Skin epidermis (tissue), 12 donors: ENCODE data around the gene PLA2G2D.

Experiments used
- H3K27ac ChIP-seq, 21 experiments: fragments of 200-600 bp; sonication (generic) in 11 of 21; one replicate each; pipeline ENCODE4 v1.5.0; 2020; ENCODE audit warnings: mild to moderate bottlenecking in 3 of 21, inconsistent platforms in 2 of 21, moderate library complexity in 2 of 21
- H3K4me3 ChIP-seq, 7 experiments: fragments of 200-600 bp; sonication (generic) in 2 of 7; one replicate each; pipeline ENCODE4 v1.5.0; 2020; ENCODE audit warnings: inconsistent platforms in 2 of 7, mild to moderate bottlenecking in 2 of 7, moderate library complexity in 1 of 7

Gene PLA2G2D

DNA sequence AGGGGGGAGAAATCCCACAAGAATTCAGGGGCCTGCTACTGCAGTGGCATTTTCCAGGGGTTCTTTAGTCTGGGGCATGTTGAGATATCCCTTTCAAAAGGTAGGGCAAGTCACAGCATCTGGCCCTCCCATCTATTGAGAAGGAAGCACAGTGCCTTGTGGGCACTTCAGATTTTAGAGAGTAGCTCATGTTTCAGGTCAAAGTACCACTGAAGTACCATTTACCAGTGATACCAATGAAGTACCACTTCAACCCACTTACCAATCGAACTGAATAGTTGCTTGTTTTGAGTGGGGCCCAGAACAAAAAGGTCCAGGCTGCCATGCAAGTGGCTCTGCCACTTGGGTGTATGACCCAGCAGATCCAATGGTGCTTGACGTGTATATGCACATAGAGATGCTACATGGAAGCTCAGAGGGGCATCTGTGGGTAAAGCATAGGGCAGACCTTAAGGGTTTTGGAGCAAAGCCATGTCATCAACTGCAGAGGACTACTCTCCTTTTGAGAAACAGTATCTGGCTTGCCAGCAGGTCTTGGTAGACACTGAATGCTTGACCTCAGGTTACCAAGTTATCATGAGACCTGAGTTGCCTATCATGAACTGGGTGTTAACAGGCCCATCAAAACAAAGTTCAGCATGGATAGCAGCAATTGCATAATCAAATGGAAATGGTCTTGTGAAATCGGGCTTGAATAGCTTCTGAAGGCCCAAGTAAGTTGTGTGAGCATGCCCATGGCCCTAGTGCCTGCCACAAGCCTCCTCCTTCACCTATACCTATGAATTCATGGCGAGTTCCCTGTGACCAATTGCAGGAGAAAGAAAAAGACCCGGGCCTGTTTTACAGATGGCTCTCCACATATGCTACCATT, 23.5 kb downstream of the PLA2G2D start:
- H3K27ac ChIP-seq, result peak overlapping the region in 3 of 21 experiments; percentile 57 to 71 (median 65)
- H3K4me3 ChIP-seq, result no peak overlapping the region

DNA sequence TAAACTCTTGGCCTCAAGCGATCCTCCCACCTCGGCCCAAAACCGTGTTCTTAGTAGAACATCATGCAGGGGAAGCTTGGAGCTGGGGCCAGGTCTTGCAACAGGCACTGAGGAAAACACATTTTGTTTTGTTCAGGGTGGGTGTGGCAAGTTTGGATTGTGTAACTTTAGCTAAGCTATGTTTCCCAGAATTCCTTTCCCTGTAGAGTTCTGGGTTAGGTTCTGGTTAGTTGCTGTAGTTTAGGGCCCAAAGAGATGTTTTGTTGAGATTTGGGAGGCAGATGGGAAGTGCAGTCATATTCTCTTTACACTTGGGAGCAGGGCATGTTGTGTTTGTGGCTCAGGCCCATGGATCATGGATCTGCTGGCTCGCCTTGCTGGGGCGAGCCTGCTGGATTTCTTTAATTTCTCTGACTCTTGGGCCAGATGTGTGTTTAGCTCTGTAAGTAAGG, 25.4 kb downstream of the PLA2G2D start:
- H3K4me3 ChIP-seq, result no peak overlapping the region
- peak overlapping the region in 9 of 21 experiments; percentile 7 to 71 (median 37) for H3K27ac ChIP-seq

DNA sequence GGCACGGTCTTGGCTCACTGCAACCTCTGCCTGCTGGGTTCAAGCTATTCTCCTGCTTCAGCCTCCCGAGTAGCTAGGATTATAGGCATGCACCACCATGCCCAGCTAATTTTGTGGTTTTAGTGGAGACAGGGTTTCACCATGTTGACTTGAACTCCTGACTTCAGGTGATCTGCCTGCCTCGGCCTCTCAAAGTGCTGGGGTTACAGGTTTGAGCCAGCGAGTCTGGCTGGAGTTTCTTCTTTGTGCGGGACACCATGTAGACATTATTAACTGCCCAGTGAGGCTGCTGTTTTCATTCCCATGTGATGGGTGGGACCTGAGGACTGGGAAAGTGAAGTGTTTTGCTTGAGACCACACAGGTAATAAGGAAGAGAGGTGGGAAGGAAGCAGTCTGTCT, 26.0 kb downstream of the PLA2G2D start:
- peak overlapping the region in 7 of 21 experiments; percentile 26 to 71 (median 54) for H3K27ac ChIP-seq
- no peak overlapping the region for H3K4me3 ChIP-seq

DNA sequence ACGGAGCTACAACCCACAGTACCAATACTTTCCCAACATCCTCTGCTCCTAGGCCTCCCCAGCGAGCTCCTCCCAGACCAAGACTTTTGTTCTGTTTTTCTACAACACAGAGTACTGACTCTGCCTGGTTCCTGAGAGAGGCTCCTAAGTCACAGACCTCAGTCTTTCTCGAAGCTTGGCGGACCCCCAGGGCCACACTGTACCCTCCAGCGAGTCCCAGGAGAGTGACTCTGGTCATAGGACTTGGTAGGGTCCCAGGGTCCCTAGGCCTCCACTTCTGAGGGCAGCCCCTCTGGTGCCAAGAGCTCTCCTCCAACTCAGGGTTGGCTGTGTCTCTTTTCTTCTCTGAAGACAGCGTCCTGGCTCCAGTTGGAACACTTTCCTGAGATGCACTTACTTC, 28.7 kb downstream of the PLA2G2D start:
- Histone ChIP-seq H3K4me3 (no peak overlapping the region), H3K27ac (peak overlapping the region in 3 of 21 experiments; percentile 16 to 41 (median 25))

DNA sequence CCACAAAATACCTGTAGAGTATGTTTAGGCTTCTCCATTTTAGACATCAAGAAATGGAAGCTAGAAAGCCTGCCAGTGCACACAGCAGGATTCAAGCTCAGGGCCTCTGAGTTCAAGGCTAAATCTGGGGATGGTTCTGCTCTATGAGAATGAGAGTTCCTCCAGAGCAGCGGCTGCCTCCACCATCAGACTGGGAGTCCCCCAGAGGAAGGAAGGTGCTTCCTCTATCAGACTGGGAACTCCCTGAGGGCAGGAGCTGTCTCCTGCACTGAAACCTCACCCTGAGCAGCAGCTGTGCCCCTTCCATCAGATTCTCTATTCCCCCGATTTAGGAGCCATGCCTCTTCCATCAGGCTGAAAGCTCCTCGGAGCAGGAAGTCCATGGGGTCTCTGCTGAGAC, 29.2 kb downstream of the PLA2G2D start:
- H3K4me3 ChIP-seq, result no peak overlapping the region

DNA sequence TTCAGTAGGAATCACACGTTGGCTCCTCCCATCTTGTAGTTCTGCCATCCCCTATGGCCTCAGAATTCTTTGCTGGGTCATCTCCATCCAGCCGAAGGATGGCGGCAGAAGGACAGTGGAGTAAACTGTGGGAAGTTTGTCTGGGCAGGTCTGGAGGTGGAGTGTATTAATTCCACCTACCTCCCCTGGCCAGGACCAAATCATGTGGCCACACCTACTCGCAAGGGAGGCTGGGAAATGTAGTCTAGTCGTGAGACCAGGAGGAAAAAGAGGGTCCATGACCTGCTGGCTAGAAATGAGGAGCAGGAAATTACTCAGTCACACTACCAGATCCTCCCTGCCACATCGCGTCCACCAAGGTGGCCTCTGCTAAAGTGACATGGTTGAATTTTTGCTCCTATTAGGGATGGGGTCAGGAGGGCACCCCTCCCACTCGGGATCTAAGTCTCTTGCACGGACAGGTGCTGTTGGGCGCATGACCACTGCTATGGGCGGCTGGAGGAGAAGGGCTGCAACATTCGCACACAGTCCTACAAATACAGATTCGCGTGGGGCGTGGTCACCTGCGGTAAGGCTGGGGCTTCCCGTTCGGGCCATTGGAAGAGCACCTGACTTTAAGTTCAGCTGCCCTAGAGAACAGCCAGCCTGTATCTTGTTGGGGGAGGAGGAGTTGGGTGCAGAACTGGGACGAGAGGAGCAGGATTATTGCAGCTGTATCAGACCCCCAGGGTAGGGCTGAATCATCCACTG, 29.8 kb downstream of the PLA2G2D start:
- Histone ChIP-seq H3K27ac (no peak overlapping the region), H3K4me3 (no peak overlapping the region)

More for the DNA sequence above, 29.2 kb downstream of the PLA2G2D start:
- no peak overlapping the region for H3K27ac ChIP-seq

DNA sequence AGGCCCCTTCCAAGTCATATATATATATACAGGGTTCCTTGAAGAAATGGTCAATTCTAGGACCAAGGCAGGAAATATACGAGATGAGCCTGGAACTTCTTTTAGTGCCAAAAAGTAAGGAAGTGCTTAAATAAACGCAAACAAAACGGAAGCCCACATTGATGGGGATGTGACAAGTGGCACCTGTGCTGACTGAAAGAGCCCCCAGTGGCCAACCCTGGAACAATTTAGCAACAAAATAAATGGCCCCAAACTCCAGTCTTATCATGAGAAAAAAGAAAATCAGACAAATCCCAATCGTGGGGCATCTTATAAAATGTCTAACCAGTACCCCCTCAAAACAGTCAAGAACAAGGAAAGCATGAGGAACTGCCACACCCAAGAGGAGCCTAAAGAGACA, 31.7 kb downstream of the PLA2G2D start:
- no peak overlapping the region for H3K27ac ChIP-seq
- H3K4me3 ChIP-seq, result no peak overlapping the region

DNA sequence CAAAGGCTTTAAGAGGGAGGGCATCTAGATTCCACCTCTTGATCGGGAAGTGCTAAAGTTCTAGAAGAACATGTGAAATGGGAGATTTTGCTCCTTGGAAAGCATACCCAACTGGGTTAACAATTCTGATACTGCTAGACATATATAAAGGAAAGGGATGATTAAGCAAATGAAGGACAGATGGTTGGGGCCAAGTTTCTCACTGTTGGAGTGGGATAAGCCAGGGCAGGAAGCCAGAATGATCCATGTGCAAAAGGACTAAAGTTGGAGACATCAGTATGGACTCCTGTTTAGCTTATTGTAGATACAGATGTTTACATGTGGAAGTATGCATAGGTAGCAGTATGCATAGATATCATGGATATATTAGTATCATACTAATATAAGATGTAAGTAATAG, 32.5 kb downstream of the PLA2G2D start:
- Histone ChIP-seq H3K27ac (no peak overlapping the region), H3K4me3 (no peak overlapping the region)

DNA sequence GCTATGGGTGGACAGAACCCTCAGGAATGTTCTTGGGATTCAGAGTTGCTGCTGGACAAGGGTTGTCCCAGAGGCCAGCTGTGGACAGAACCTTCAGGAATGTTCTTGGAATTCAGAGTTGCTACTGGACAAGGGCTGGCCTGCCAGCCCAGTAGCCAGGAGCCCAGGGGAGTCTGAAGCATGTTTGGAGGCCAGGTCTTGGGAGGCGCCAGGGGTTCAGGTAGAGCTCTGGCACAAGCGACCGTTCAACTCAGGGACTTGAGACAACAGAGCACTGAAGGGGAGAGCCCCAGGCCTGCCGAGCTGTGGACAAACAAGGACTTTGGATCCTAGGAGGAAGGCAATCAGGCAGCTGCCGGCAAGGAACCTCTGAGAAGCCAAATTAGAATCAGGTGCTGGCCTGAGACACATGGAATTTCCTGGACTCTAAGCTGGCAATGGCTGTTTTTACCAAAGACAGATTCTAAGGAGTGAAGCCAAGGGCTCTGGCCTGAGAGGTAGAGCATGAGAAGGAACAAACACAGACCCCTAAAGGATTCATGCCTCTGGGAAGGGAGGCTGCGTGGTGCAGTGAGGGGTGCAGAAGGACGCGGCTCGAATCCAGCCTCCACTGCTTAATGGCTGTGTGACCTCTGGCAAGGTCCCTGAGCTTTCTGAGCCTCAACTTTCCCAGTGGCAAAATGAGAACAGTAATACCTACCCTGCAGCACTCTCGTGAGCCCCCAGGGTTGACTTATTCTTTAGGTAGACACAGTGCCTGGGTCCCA, 36.0 kb downstream of the PLA2G2D start:
- H3K4me3 ChIP-seq, result no peak overlapping the region
- no peak overlapping the region for H3K27ac ChIP-seq

DNA sequence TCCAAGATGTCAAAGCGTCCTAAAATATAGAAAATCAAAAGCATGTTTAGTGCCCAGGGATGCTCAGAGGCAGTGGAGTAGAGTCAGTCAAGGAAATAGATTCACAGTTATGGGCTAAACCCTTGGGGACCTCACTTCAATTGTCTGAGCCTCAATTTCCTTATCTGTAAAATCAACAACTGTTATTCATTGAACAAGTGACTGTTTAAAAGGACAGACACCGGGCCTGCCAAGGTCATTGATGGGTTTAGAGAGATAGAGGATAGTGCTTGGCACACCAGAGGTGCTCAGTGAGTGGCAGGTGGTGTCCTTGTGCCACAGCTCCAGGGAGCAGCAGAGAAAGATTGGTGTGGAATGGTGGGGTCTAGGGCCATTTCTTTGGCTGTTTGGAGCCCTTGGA, 36.6 kb downstream of the PLA2G2D start:
- Histone ChIP-seq H3K4me3 (no peak overlapping the region), H3K27ac (no peak overlapping the region)

DNA sequence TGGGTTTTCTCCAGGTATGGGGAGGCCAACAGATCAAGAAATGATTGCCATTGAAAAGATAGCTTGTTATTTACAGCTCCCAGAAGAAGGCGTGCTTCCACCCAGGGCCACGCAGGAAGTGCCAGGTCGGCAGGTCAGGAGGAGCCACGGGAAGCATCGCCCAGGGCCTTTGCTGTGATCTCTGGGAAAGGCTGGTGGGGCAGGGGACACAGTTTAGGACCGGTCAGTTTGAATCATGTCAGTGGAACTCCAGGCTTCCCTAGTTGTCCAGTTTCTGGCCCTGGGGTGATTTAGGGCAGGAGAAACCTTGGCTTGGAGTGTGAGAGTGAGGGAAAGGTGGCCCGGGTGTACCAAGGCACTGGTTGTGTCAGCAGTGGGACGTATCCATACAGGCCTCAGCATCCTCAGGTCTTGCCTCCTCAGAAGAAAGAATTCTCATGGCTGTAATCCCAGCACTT, 38.0 kb downstream of the PLA2G2D start:
- no peak overlapping the region for H3K4me3 ChIP-seq
- no peak overlapping the region for H3K27ac ChIP-seq

DNA sequence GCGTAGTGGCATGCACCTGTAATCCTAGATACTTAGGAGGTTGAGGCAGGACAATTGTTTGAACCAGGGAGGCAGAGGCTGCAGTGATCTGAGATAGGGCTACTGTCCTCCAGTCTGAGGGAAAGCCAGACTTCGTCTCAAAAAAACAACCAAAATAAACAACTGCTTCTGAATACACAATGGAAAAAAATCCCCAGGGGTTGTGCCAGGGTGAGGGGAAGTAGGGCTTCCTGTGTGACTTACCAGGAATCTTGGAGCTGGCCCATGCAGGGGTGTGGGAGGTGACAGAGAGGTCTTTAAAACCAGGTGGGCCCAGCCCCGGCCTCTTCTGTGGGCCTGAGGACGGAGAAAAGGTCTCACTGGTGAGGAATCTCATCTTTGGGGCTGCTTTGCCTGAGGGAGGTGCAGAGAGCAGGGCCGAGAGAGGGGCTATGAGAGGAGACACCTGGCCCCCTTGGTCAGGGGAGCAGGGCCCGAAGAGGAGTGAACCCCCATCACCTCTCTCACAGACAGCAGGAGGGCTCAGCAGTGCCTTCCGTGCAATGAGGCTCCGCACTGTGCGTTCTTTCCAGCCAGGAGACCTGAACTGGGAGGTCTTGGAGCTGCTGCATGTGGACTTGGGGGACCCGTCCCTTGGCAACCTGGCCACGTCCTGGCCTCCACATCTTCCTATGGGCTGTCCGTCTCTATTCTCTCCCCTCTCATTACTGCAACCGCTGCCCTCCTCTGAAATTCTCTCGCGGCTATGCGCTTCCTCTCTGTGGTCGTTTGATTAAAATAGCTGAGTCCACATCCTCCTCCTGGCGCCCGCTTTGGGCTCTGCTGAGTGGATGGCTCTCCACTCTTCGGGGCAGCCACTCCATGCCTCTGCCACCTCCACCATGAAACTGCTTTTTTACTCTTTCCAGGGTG, 38.6 kb downstream of the PLA2G2D start:
- no peak overlapping the region for H3K4me3 ChIP-seq
- H3K27ac ChIP-seq, result no peak overlapping the region

DNA sequence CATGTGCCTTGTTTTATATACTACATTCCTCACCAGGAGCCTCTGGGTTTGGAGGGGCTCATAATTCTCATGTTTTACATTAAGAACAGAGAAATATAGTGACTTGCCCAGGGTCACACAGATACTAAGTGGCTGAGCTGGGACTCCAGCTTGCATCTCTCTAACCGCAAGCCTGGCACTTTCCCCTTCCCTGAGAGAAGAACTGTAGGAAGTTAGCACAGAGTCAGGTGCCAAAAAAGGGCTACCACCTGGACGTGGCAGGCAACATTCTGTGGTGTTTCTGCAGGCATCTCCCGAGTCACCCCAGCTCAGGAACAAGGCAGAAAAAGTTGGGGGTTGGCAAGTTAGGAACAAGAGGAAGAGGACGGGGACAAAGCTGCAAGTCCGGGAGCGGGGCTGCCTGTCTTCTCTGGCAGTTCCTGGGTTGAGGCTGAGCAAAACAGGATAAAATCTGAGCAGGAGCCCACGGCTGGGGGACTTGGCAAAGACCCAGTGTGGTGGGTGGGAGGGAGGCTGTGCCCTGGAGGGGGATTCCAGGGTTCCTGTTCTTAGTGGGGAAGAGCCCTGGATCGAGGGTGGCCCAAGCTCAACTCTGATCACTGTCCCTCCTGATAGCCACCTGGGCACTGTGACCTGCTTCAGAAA, 39.6 kb downstream of the PLA2G2D start:
- no peak overlapping the region for H3K4me3 ChIP-seq
- H3K27ac ChIP-seq, result no peak overlapping the region

DNA sequence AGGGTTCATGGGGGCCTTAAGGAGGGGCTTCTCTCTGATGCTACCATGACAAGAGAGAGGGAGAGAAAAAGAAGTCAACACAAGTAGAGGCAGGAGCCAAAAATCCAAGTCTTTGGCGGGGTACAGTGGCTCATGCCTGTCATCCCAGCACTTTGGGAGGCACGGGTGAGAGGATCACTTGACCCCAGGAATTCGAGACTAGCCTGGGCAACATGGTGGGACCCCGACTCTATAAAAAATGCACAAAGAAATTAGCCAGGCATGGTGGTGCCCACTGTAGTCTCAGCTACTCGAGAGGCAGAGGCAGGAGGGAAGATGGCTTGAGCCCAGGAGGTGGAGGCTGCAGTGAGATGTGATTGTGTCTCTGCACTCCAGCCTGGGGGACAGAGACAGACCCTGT, 40.6 kb downstream of the PLA2G2D start:
- Histone ChIP-seq H3K27ac (no peak overlapping the region), H3K4me3 (no peak overlapping the region)

DNA sequence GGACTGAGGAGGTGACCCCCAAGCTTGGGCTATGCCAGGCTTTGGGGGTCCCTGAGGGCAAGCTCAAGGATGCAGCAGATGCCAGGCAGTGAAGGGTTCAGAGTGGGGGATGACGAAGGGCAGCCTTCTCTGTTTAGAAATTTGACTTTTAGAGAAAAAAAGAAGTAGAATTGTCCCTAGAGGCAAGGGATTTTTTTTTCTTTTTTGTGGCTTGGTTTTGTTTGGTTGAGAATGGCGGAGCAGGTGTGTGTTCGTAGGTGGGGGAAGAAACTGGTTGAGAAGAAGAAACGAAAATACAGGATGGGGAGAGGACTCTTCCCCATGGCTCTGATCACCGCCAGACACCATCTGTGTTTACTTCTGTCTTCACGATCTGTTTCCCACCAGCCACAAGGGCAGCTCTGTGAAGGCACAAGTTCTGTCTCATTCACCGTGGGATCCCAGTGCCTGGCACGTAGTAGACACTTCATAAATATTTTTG, 41.1 kb downstream of the PLA2G2D start:
- no peak overlapping the region for H3K27ac ChIP-seq
- no peak overlapping the region for H3K4me3 ChIP-seq

DNA sequence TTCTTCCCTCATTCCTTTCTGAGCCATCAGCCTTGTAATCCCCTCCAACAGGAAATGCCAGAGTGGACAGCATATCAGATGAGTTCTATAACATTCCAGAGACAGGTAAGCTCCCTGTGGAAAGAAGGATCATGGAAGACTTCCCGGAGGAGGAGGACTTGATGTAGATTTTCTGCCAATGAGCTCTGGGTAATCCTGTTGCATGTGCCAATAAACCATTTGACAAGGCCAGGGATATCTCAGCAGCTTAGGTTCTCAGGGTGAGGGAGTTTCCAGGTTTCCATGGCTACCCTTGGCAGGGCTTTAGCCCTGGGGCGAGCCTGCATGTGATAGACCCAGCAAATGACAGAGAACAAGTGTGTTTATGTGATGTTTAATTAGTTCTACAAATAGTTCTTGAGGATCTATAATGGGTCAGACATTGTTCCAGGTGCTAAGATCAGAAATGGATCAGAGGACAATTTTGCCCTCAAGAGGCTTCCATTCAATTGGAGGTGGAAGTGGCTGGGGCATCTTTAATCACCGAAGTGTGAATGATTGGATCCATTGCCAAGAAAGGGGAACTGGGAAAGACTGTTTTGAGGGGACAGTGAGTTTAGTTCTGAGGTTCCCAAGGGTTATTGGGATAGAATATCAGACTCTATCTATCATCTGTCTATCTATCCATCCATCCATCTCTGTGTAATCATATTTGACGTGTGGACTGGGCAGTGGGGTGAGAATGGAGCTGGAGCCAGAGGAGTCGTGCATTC, 42.5 kb downstream of the PLA2G2D start:
- no peak overlapping the region for H3K27ac ChIP-seq
- H3K4me3 ChIP-seq, result no peak overlapping the region

DNA sequence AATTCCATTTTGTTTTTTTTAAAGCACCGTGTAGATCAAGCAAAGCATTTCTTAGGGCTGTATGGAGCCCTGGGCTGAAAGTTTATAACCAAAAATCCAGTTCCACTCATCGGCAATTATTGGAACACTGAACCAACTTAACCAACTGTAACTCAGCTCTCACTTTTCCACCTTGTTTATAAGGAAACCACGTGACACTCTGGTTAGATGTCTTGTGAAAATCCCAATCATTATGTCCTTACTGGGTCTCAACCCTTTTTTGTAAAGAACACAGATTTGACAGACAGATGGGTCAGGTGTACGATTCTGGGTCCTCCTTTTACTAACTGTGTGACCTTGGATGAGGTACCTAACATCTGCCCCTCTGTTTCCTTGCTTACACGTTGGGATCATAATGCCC, 43.1 kb downstream of the PLA2G2D start:
- Histone ChIP-seq H3K27ac (no peak overlapping the region), H3K4me3 (no peak overlapping the region)

DNA sequence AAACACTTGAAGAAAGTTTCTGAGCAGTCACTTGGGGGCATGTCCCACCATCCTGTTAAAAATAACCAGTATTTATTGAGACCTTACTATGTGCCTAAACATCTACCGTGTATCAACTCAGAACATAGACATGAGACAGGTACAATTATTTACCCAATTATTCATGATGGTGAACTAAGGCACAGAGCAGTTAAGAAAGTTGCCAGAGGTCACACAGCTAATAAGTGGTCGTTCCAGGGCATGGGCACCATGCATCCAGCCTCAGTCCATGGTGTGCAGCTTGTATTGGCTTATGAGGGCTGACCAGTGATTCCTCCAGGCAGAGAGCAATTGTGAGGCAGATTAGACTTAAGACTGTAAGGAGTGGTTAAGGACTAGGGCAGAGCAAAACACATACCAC, 44.0 kb downstream of the PLA2G2D start:
- H3K4me3 ChIP-seq, result no peak overlapping the region
- peak overlapping the region in 3 of 21 experiments; percentile 28 to 54 (median 39) for H3K27ac ChIP-seq
